ENCODE results near the gene AADAC.

The AADAC gene

DNA sequence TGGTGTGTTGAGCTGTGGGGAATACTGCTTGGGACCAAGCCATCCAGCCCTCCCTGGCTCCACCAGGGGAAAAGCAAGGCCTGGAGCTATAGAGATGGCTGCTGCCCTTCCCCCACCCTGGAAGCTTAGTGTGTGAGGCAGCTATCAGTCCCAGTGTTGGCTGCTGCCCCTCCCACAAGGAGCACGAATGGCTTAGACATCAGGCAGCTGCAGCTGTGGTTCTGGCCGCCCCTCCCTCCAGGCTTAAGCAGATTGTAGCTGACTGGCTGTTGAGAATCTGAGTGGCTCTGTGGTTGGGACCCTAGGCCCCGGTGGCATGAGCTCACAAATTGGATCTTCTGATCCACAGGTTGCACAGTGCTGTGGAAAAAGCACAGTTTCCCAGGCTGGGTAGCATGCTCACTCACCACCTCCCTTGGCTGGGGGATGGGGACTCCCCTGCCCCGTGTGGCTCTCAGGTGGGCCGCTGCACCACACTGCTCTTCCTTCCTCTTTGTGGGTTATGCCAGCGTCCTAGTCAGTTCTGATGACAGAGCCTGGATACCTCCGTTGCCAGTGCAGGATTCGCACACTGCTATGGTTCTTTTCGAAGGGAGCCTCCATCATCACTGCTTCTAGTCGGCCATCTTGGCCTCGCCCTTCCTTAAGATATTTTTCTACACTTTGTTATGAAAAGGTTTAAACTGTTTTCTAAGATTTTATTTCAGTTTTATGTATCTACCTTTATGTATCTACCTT, 38.3 kb downstream of the AADAC start:
- 76% methylated on average over 4 of the region's 11 CpGs for WGBS (ENCODE audit: insufficient coverage)

DNA sequence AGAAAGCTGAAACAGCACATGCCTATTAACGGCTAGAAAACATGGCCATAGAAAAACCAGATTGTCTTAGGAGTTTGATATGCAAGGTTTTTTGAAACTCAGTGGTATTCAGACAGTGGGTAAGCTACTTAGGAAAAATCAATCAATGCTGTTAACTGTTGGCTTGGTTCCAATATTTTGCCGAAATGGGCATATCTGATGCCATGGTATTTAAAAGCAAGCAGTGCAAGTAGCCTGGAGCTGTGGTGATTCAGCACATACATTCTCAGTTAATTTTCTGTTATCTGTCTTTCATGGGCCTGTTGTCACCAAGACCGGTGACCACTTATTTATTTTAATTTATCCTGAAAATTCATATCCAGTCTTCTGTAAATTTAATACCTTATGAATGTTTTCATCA, 42.2 kb downstream of the AADAC start:
- POLR2A ChIA-PET: no interaction called here
- WGBS (ENCODE audit: insufficient coverage): 89% methylated on average over 2 of the region's 3 CpGs
- Histone ChIP-seq H3K27ac (ENCODE audit: insufficient read depth in 1 of 2, low read depth in 1 of 2, low read length in 2 of 2, poor library complexity in 1 of 2, severe bottlenecking in 2 of 2) (no peak overlapping the region), H3K4me1 (ENCODE audit: control extremely low read depth in 1 of 4, control insufficient read depth in 4 of 4, insufficient read depth in 4 of 4, low read length in 3 of 4) (peaks cover 0 to 6% (median 0%) of the 10 kb centered on the region in 4 experiments), H3K9me3 (ENCODE audit: control extremely low read depth in 1 of 5, control insufficient read depth in 4 of 5, insufficient read depth in 2 of 5, low read depth in 1 of 5, low read length in 4 of 5) (peaks cover 0 to 6% (median 2%) of the 10 kb centered on the region in 5 experiments), H3K36me3 (ENCODE audit: control insufficient read depth in 4 of 4, insufficient read depth in 4 of 4, low read length in 3 of 4) (no peaks in the 10 kb centered on the region), H3K4me3 (ENCODE audit: control insufficient read depth in 1 of 7, extremely low read depth in 1 of 7, insufficient read depth in 4 of 7, low read depth in 2 of 7, low read length in 6 of 7) (no peak overlapping the region), H3K27me3 (replicated peaks in 2 of 5; ENCODE audit: control insufficient read depth in 4 of 5, insufficient read depth in 5 of 5, low read length in 4 of 5) (no peaks in the 10 kb centered on the region)
- no peak for DNase-seq
- CTCF ChIA-PET: no interaction called here

More for the DNA sequence above, 38.3 kb downstream of the AADAC start:
- Histone ChIP-seq H3K4me3 (ENCODE audit: control insufficient read depth in 1 of 7, extremely low read depth in 1 of 7, insufficient read depth in 4 of 7, low read depth in 2 of 7, low read length in 6 of 7) (no peak overlapping the region), H3K9me3 (ENCODE audit: control extremely low read depth in 1 of 5, control insufficient read depth in 4 of 5, insufficient read depth in 2 of 5, low read depth in 1 of 5, low read length in 4 of 5) (peaks cover 0 to 16% (median 6%) of the 10 kb centered on the region in 5 experiments), H3K27me3 (replicated peaks in 2 of 5; ENCODE audit: control insufficient read depth in 4 of 5, insufficient read depth in 5 of 5, low read length in 4 of 5) (no peaks in the 10 kb centered on the region), H3K36me3 (ENCODE audit: control insufficient read depth in 4 of 4, insufficient read depth in 4 of 4, low read length in 3 of 4) (no peaks in the 10 kb centered on the region), H3K4me1 (ENCODE audit: control extremely low read depth in 1 of 4, control insufficient read depth in 4 of 4, insufficient read depth in 4 of 4, low read length in 3 of 4) (peaks cover 0 to 6% (median 0%) of the 10 kb centered on the region in 4 experiments), H3K27ac (ENCODE audit: insufficient read depth in 1 of 2, low read depth in 1 of 2, low read length in 2 of 2, poor library complexity in 1 of 2, severe bottlenecking in 2 of 2) (no peak overlapping the region)
- no peak for DNase-seq
- POLR2A ChIA-PET: no interaction called here
- CTCF ChIA-PET: no interaction called here

DNA sequence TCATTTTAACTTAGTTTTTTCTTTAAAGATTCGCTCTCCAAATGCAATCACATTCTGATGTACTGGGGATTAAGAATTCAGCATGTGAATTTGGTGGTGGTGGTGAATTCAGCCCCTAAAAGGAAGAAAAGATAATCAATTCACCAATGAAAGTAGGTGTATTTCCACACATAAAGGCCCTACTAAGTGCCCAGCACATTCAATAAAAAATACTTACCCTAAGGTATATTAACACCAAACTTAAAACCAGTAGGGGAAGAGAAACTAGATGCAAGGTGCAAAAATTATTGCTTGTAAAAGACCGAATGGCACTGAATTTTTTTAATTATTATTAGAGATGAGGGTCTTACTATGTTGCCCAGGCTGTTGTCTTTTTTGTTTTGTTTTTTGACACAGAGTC, 42.7 kb downstream of the AADAC start:
- Histone ChIP-seq H3K9me3 (ENCODE audit: control extremely low read depth in 1 of 5, control insufficient read depth in 4 of 5, insufficient read depth in 2 of 5, low read depth in 1 of 5, low read length in 4 of 5) (peaks cover 0 to 6% (median 2%) of the 10 kb centered on the region in 5 experiments), H3K4me3 (ENCODE audit: control insufficient read depth in 1 of 7, extremely low read depth in 1 of 7, insufficient read depth in 4 of 7, low read depth in 2 of 7, low read length in 6 of 7) (no peak overlapping the region), H3K27me3 (replicated peaks in 2 of 5; ENCODE audit: control insufficient read depth in 4 of 5, insufficient read depth in 5 of 5, low read length in 4 of 5) (no peaks in the 10 kb centered on the region), H3K4me1 (ENCODE audit: control extremely low read depth in 1 of 4, control insufficient read depth in 4 of 4, insufficient read depth in 4 of 4, low read length in 3 of 4) (peaks cover 0 to 6% (median 0%) of the 10 kb centered on the region in 4 experiments), H3K36me3 (ENCODE audit: control insufficient read depth in 4 of 4, insufficient read depth in 4 of 4, low read length in 3 of 4) (no peaks in the 10 kb centered on the region), H3K27ac (ENCODE audit: insufficient read depth in 1 of 2, low read depth in 1 of 2, low read length in 2 of 2, poor library complexity in 1 of 2, severe bottlenecking in 2 of 2) (no peak overlapping the region)
- POLR2A ChIA-PET: no interaction called here
- CTCF ChIA-PET: no interaction called here
- 100% methylated on average over 1 of the region's 2 CpGs for WGBS (ENCODE audit: insufficient coverage)
- DNase-seq: no peak

DNA sequence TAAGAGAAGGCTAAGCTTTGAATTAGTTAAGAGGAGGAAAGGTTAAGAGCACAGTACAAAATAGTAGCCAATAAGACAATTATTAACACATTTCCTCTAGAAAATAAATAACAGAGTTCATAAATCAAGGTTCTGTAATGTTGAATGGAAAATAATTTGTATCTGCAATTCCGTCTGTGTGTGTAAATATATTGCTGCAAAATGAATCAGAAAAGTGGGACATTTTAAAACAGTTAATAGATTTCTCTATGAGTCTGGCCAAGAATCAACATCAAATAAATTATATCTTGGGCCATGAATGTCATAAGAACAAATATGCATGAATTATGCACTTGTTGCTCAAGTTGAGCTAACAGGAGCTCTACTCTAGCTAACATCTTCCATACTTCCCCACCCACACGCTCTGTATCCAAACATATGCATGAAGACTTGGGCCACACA, 45.3 kb downstream of the AADAC start:
- POLR2A ChIA-PET: no interaction called here
- Histone ChIP-seq H3K27ac (ENCODE audit: insufficient read depth in 1 of 2, low read depth in 1 of 2, low read length in 2 of 2, poor library complexity in 1 of 2, severe bottlenecking in 2 of 2) (no peak overlapping the region), H3K4me3 (ENCODE audit: control insufficient read depth in 1 of 7, extremely low read depth in 1 of 7, insufficient read depth in 4 of 7, low read depth in 2 of 7, low read length in 6 of 7) (no peak overlapping the region), H3K4me1 (ENCODE audit: control extremely low read depth in 1 of 4, control insufficient read depth in 4 of 4, insufficient read depth in 4 of 4, low read length in 3 of 4) (no peaks in the 10 kb centered on the region), H3K27me3 (replicated peaks in 2 of 5; ENCODE audit: control insufficient read depth in 4 of 5, insufficient read depth in 5 of 5, low read length in 4 of 5) (no peaks in the 10 kb centered on the region), H3K36me3 (ENCODE audit: control insufficient read depth in 4 of 4, insufficient read depth in 4 of 4, low read length in 3 of 4) (no peaks in the 10 kb centered on the region), H3K9me3 (ENCODE audit: control extremely low read depth in 1 of 5, control insufficient read depth in 4 of 5, insufficient read depth in 2 of 5, low read depth in 1 of 5, low read length in 4 of 5) (no peaks in the 10 kb centered on the region)
- no peak for DNase-seq
- CTCF ChIA-PET: interaction anchor here (0.6 kb wide), 1 partner anchor 392 kb away, joined by 3 read pairs; no protein-coding TSS in a partner anchor
- no CpG with 5 or more reads among the region's 2 CpGs for WGBS (ENCODE audit: insufficient coverage)

DNA sequence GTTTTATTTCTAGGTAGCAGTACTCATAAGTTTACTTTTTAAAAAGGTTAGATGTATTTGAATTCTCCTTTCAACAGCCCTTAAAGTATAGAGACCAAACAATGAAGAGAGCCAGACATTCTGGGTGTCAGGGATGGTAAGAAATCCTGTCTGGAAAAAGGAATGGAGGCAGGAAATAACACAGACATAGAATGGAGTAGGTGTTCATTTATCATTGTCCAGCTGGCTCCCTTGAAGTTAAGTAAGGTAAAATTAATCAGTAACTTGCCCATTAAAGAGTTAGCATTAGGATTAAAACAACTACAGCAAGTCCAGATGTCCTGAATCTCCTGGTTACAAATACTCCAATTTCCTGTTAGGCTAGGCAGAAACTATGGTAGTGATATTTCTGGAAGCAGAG, 46.0 kb downstream of the AADAC start:
- ChIA-PET CTCF (no interaction called here), POLR2A (no interaction called here)
- H3K9me3 ChIP-seq (ENCODE audit: control extremely low read depth in 1 of 5, control insufficient read depth in 4 of 5, insufficient read depth in 2 of 5, low read depth in 1 of 5, low read length in 4 of 5): no peaks in the 10 kb centered on the region
- no peaks in the 10 kb centered on the region for H3K27me3 ChIP-seq (replicated peaks in 2 of 5; ENCODE audit: control insufficient read depth in 4 of 5, insufficient read depth in 5 of 5, low read length in 4 of 5)
- no peak overlapping the region for H3K27ac ChIP-seq (ENCODE audit: insufficient read depth in 1 of 2, low read depth in 1 of 2, low read length in 2 of 2, poor library complexity in 1 of 2, severe bottlenecking in 2 of 2)
- H3K36me3 ChIP-seq (ENCODE audit: control insufficient read depth in 4 of 4, insufficient read depth in 4 of 4, low read length in 3 of 4): no peaks in the 10 kb centered on the region
- H3K4me1 ChIP-seq (ENCODE audit: control extremely low read depth in 1 of 4, control insufficient read depth in 4 of 4, insufficient read depth in 4 of 4, low read length in 3 of 4): peaks cover 0 to 3% (median 0%) of the 10 kb centered on the region in 4 experiments
- DNase-seq: no peak
- no peak overlapping the region for H3K4me3 ChIP-seq (ENCODE audit: control insufficient read depth in 1 of 7, extremely low read depth in 1 of 7, insufficient read depth in 4 of 7, low read depth in 2 of 7, low read length in 6 of 7)

DNA sequence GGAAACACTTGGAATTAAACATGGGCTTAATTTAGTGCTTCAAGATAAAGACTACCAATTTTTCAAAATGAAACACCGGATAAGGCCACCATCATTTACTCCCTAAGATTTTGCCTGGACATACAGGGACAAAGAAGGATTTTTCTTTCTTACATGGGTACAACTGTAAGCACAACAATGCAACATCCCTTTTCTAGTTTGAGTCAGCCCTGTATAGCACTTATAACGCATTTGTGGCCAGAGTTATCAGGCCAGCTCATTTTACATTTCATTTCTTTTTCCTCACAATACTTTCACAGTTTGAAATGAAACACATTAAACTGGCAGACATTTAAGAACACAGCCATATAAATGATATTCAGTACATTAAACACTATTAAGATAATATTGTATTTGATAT, 49.7 kb downstream of the AADAC start:
- ChIA-PET CTCF (interaction anchor here (0.7 to 1.5 kb wide), 3 partner anchors 12 to 585 kb away, joined by 3 read pairs; partner anchors contain the start of gene P2RY14), POLR2A (no interaction called here)
- H3K36me3 ChIP-seq (ENCODE audit: control insufficient read depth in 4 of 4, insufficient read depth in 4 of 4, low read length in 3 of 4): no peaks in the 10 kb centered on the region
- H3K9me3 ChIP-seq (ENCODE audit: control extremely low read depth in 1 of 5, control insufficient read depth in 4 of 5, insufficient read depth in 2 of 5, low read depth in 1 of 5, low read length in 4 of 5): no peaks in the 10 kb centered on the region
- no peak overlapping the region for H3K27ac ChIP-seq (ENCODE audit: insufficient read depth in 1 of 2, low read depth in 1 of 2, low read length in 2 of 2, poor library complexity in 1 of 2, severe bottlenecking in 2 of 2)
- H3K4me3 ChIP-seq (ENCODE audit: control insufficient read depth in 1 of 7, extremely low read depth in 1 of 7, insufficient read depth in 4 of 7, low read depth in 2 of 7, low read length in 6 of 7): no peak overlapping the region
- WGBS (ENCODE audit: insufficient coverage): 95% methylated on average over 2 of the region's 2 CpGs
- H3K27me3 ChIP-seq (replicated peaks in 2 of 5; ENCODE audit: control insufficient read depth in 4 of 5, insufficient read depth in 5 of 5, low read length in 4 of 5): no peaks in the 10 kb centered on the region
- H3K4me1 ChIP-seq (ENCODE audit: control extremely low read depth in 1 of 4, control insufficient read depth in 4 of 4, insufficient read depth in 4 of 4, low read length in 3 of 4): peaks cover 0 to 7% (median 0%) of the 10 kb centered on the region in 4 experiments
- DNase-seq: no peak

DNA sequence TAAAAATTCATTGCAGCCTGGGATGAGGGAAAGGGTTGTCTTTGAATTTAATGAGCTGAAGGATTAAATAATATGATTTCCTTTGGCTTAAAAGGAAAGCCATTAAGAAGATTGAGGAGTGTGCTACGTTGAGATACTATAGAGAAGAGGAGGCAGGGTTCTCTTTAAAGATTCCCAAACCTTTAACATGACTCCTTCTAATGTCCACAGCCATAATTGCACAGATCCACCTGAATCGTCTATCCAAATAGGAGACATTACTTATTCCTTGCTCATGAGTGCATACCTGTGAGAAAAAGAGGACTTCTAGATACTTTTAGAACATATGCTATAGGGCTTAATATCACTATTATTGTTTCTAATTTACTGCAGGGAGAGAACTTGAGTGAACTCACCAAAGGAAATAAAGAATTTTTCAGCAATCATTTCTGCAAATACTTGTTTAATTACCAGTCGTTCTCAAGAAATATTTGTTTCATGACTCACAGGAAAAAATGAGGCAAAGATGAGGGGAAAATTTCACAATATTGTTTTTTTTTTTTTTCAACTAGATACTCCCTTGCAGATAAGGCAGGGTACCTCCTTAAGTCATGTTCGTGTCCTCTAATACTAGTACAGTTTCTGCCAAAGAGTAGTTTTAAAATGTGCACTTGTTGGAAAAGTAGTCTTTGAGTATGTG, 50.6 kb downstream of the AADAC start:
- H3K27ac ChIP-seq (ENCODE audit: insufficient read depth in 1 of 2, low read depth in 1 of 2, low read length in 2 of 2, poor library complexity in 1 of 2, severe bottlenecking in 2 of 2): no peak overlapping the region
- peak in 1 of 3 donors; percentile 21 for DNase-seq
- H3K4me1 ChIP-seq (ENCODE audit: control extremely low read depth in 1 of 4, control insufficient read depth in 4 of 4, insufficient read depth in 4 of 4, low read length in 3 of 4): peaks cover 0 to 12% (median 2%) of the 10 kb centered on the region in 4 experiments
- H3K27me3 ChIP-seq (replicated peaks in 2 of 5; ENCODE audit: control insufficient read depth in 4 of 5, insufficient read depth in 5 of 5, low read length in 4 of 5): no peaks in the 10 kb centered on the region
- no peaks in the 10 kb centered on the region for H3K9me3 ChIP-seq (ENCODE audit: control extremely low read depth in 1 of 5, control insufficient read depth in 4 of 5, insufficient read depth in 2 of 5, low read depth in 1 of 5, low read length in 4 of 5)
- H3K4me3 ChIP-seq (ENCODE audit: control insufficient read depth in 1 of 7, extremely low read depth in 1 of 7, insufficient read depth in 4 of 7, low read depth in 2 of 7, low read length in 6 of 7): no peak overlapping the region
- ChIA-PET POLR2A (no interaction called here), CTCF (interaction anchor here (0.7 kb wide), 1 partner anchor 36 kb away, joined by 3 read pairs; no protein-coding TSS in a partner anchor)
- H3K36me3 ChIP-seq (ENCODE audit: control insufficient read depth in 4 of 4, insufficient read depth in 4 of 4, low read length in 3 of 4): no peaks in the 10 kb centered on the region
- WGBS (ENCODE audit: insufficient coverage): no CpG with 5 or more reads among the region's 4 CpGs

All from common myeloid progenitor, CD34-positive (primary cell).